Left lung (tissue), 10 donors: Measurements from ENCODE around the gene PFKP. TPM values are rescaled to one million over a fixed set of nuclear protein-coding genes. Genes with fewer than 3 reads are reported as not detected.
A peak's percentile ranks its signal among the peaks of the same experiment; 100 is the strongest.

Source experiments
- ATAC-seq: fragments of 200-7000 bp; cut with Tn5 transposase; one replicate; pipeline ENCODE4 v1.9.1; 2020; ENCODE audit warnings: moderate library complexity
- DNase-seq, 4 donors: peaks; one replicate each; pipeline ENCODE4 v3.0.0-alpha.2; 2013 to 2020
- H3K27ac ChIP-seq, 2 donors: fragments of 200-600 bp; sonication (generic) in 1 of 2; one replicate each; pipeline versions ENCODE4 v1.5.0 to v1.8.0; 2020 to 2021
- H3K27me3 ChIP-seq, 2 donors: fragments of 200-600 bp; sonication (generic) in 1 of 2; one replicate each; pipeline versions ENCODE4 v1.5.0 to v1.8.0; 2020 to 2021
- H3K36me3 ChIP-seq, 2 donors: fragments of 200-600 bp; sonication (generic) in 1 of 2; one replicate each; pipeline versions ENCODE4 v1.5.0 to v1.8.0; 2020 to 2021
- H3K4me1 ChIP-seq, 2 donors: fragments of 200-600 bp; one replicate each; pipeline ENCODE4 v1.8.0; 2021
- H3K4me3 ChIP-seq, 2 donors: fragments of 200-600 bp; sonication (generic) in 1 of 2; one replicate each; pipeline versions ENCODE4 v1.5.0 to v1.8.0; 2020 to 2021; ENCODE audit warnings: mild to moderate bottlenecking in 1 of 2
- H3K9me3 ChIP-seq, 2 donors: fragments of 200-600 bp; sonication (generic) in 1 of 2; one replicate each; pipeline versions ENCODE4 v1.5.0 to v1.8.0; 2020 to 2021
- CTCF ChIP-seq, 2 donors: fragments of 200-600 bp; sonication (generic) in 1 of 2; IDR thresholded peaks; one replicate each; pipeline versions ENCODE4 v1.5.0 to v1.8.0; 2021; ENCODE audit warnings: antibody characterized with exemption in 2 of 2
- intact Hi-C, 2 donors: fragments of 100-400 bp; cut with DNase I; formaldehyde crosslinking; loops; one replicate each; pipeline versions ENCODE4 v1.11.2 to v1.14.2; 2022
- polyA plus RNA-seq, 6 donors: library from polyadenylated mRNA; unstranded; fragments of 120-200 nt; gene quantifications; one replicate each; pipeline ENCODE4 v1.2.1, GENCODE V29; 2013; ENCODE audit not compliant: insufficient read length in 6 of 6
- total RNA-seq, 2 donors: library from RNA; stranded (reverse); fragmentation: NEBNext Ultra II Directional; extraction: Animal tissue kit (Norgen Biotek cat#: 25700); gene quantifications; one replicate each; pipeline ENCODE4 v1.2.1, GENCODE V29; 2021
- donor health status: DM: no; HTN: yes; CAD: no.
- donor health status: DM: no; HTN: no; CAD: no.

The PFKP gene
- total and polyA plus RNA-seq, 8 donors = 7.4 to 70.0 (median 11.2) TPM

- peaks cover 0 to 25% of the 10 kb centered on the region in 2 donors for H3K36me3 ChIP-seq
- peaks cover 6 to 13% of the 10 kb centered on the region in 2 donors for H3K4me1 ChIP-seq
- no peaks in the 10 kb centered on the region for H3K9me3 ChIP-seq
- no peaks in the 10 kb centered on the region for H3K27me3 ChIP-seq
- ATAC-seq (peak; percentile 92), DNase-seq (peak; percentile 95 to 99 (median 99))
- intact Hi-C loops = no loop called here
- no peak for TF ChIP-seq CTCF (IDR thresholded peaks at IDR 0.05)
- H3K4me3 ChIP-seq = peak within 1 kb of the TSS; percentile 87 to 91
- H3K27ac ChIP-seq = peak within 1 kb of the TSS; percentile 88
Observed at GRCh38 chr10:3172446-3173170, 105.3 kb downstream of the PFKP start, which contains the start of gene PITRM1. Gene PITRM1 (minus strand): TSS chr10:3172782. CDS start chr10:3172772, 10 bp downstream.

GRCh38 chr10:3173171-3173878, 106.0 kb downstream of the PFKP start:
- H3K4me1 ChIP-seq = peaks cover 6 to 13% of the 10 kb centered on the region in 2 donors
- peaks cover 0 to 17% of the 10 kb centered on the region in 2 donors for H3K36me3 ChIP-seq
- peak overlapping the region; percentile 9 to 87 for H3K4me3 ChIP-seq
- H3K27ac ChIP-seq = no peak overlapping the region
- H3K9me3 ChIP-seq = no peaks in the 10 kb centered on the region
- intact Hi-C loops = no loop called here
- DNase-seq (peak in 2 of 4 donors; percentile 7 to 95), ATAC-seq (peak; percentile 71)
- TF ChIP-seq CTCF (IDR thresholded peaks at IDR 0.05) = no peak
- no peaks in the 10 kb centered on the region for H3K27me3 ChIP-seq

GRCh38 chr10:3178042-3178441, 110.7 kb downstream of the PFKP start:
- H3K27me3 ChIP-seq = no peaks in the 10 kb centered on the region
- DNase-seq = no peak
- TF ChIP-seq CTCF (IDR thresholded peaks at IDR 0.05) = no peak
- H3K36me3 ChIP-seq = no peaks in the 10 kb centered on the region
- H3K4me1 ChIP-seq = peaks cover 0 to 15% of the 10 kb centered on the region in 2 donors
- intact Hi-C loops = no loop called here
- H3K4me3 ChIP-seq = no peak overlapping the region
- no peak for ATAC-seq
- no peak overlapping the region for H3K27ac ChIP-seq
- no peaks in the 10 kb centered on the region for H3K9me3 ChIP-seq

DNA sequence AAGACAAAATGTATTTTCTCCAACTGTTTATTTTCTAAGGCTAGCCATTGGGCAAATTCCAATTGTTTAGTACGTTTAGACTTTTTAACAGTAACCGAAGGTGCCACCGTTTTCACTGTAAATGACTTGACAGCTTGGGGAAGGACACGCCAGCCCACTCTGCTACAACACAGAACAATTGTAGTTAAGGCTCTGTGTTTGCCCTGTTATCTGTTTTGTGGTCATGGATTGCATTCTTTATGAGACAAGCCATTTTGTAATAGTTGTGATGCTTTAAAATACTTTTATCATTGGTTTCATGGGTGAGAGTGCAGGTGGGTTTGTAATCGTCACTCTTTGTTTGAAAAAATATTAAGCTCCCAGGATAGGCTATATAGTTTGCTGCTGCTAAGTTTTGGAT, 111.8 kb downstream of the PFKP start:
- TF ChIP-seq CTCF (IDR thresholded peaks at IDR 0.05) = no peak
- intact Hi-C loops = no loop called here
- DNase-seq (no peak), ATAC-seq (no peak)
- H3K4me1 ChIP-seq = peaks cover 0 to 10% of the 10 kb centered on the region in 2 donors
- no peaks in the 10 kb centered on the region for H3K9me3 ChIP-seq
- no peaks in the 10 kb centered on the region for H3K27me3 ChIP-seq
- H3K27ac ChIP-seq = no peak overlapping the region
- no peaks in the 10 kb centered on the region for H3K36me3 ChIP-seq
- H3K4me3 ChIP-seq = no peak overlapping the region

- Histone ChIP-seq H3K4me3 (no peak overlapping the region), H3K27me3 (no peaks in the 10 kb centered on the region), H3K4me1 (peaks cover 0 to 10% of the 10 kb centered on the region in 2 donors), H3K36me3 (no peaks in the 10 kb centered on the region), H3K9me3 (no peaks in the 10 kb centered on the region), H3K27ac (no peak overlapping the region)
- intact Hi-C loops = no loop called here
- ATAC-seq (no peak), DNase-seq (no peak)
- TF ChIP-seq CTCF (IDR thresholded peaks at IDR 0.05) = no peak
Observed at GRCh38 chr10:3180355-3181025, 113.1 kb downstream of the PFKP start.
